Stimulated activated CD8-positive, alpha-beta memory T cell treated with anti-CD3 and anti-CD28 coated beads, Interleukin-12 subunit alpha, Interleukin-12 subunit beta, amount 100 ng/mL, for 24 hours (primary cell): ENCODE measurements around the gene ZDHHC4.

ENCODE experiments used
- DNase-seq: peaks from one replicate; pipeline ENCODE4 v3.0.0-alpha.2; 2020; ENCODE audit errors: extremely low read depth

The ZDHHC4 gene

GRCh38 chr7:6577369-6578113 lies at the start of gene ZDHHC4:
Gene ZDHHC4, plus strand, starts transcription at chr7:6577454. Its CDS starts 3,108 bp downstream, at chr7:6580562.
- DNase-seq = peak; percentile 80

- DNase-seq = no peak
Measured at GRCh38 chr7:6528401-6529130, 48.7 kb upstream of the ZDHHC4 start.

GRCh38 chr7:6529643-6530042 lies 47.6 kb upstream of the ZDHHC4 start:
- DNase-seq = no peak

GRCh38 chr7:6530626-6531491 lies 46.4 kb upstream of the ZDHHC4 start:
- no peak for DNase-seq

GRCh38 chr7:6531492-6532279 lies 45.6 kb upstream of the ZDHHC4 start:
- DNase-seq = no peak

GRCh38 chr7:6532516-6532915 lies 44.7 kb upstream of the ZDHHC4 start:
- no peak for DNase-seq

- DNase-seq = no peak
Measured at GRCh38 chr7:6533893-6534495, 43.3 kb upstream of the ZDHHC4 start.

GRCh38 chr7:6536262-6537260 lies 40.7 kb upstream of the ZDHHC4 start:
- no peak for DNase-seq

- DNase-seq = no peak
Measured at GRCh38 chr7:6542368-6542767, 34.9 kb upstream of the ZDHHC4 start.

GRCh38 chr7:6545398-6546126 lies 31.7 kb upstream of the ZDHHC4 start:
- DNase-seq = no peak

- no peak for DNase-seq
Measured at GRCh38 chr7:6546498-6547251, 30.6 kb upstream of the ZDHHC4 start.

GRCh38 chr7:6547400-6547799 lies 29.9 kb upstream of the ZDHHC4 start:
- DNase-seq = no peak

- no peak for DNase-seq
Measured at GRCh38 chr7:6551016-6551511, 26.2 kb upstream of the ZDHHC4 start, which contains the start of gene GRID2IP. Gene GRID2IP, minus strand, starts transcription at chr7:6551461. Its CDS starts 25 bp downstream, at chr7:6551436.

- DNase-seq = no peak
Measured at GRCh38 chr7:6553448-6554044, 23.7 kb upstream of the ZDHHC4 start.

- DNase-seq = no peak
Measured at GRCh38 chr7:6554848-6555247, 22.4 kb upstream of the ZDHHC4 start.

GRCh38 chr7:6556196-6556595 lies 21.1 kb upstream of the ZDHHC4 start:
- DNase-seq = no peak

GRCh38 chr7:6558837-6559236 lies 18.4 kb upstream of the ZDHHC4 start:
- DNase-seq = no peak

GRCh38 chr7:6559896-6560295 lies 17.4 kb upstream of the ZDHHC4 start:
- DNase-seq = no peak
